ENCODE data around the gene GJA10.

GJA10 gene

DNA sequence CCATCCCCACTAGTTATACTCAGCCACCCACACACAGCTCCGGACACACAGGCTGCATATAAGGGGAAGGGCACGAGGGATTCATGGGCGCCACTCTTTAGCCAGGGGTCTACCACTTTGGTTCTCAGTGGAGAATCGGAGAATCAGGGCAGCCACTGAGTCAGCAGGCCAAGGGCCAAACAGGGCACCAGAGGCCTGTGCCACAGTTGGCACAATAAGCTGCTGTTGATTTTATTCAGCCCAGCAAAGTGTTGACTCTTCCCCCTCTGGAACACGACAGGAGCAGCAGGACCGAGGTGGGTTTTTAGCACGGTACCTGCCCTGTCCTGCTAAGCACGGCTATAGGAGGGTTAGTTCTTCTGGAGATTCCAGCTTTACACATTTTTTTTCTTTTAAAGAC lies 48.3 kb downstream of the GJA10 start:
- Histone ChIP-seq H3K36me3 (no peaks in the 10 kb centered on the region), H3K4me1 (ENCODE audit: control insufficient read depth in 1 of 2, insufficient read depth in 1 of 2, low read depth in 1 of 2, low read length in 1 of 2) (no peaks in the 10 kb centered on the region), H3K9me3 (no peaks in the 10 kb centered on the region), H3K4me3 (ENCODE audit: low read depth in 1 of 2, low read length in 1 of 2) (no peak overlapping the region), H3K27ac (no peak overlapping the region), H3K27me3 (no peaks in the 10 kb centered on the region)
- TF ChIP-seq, protein P1, sequence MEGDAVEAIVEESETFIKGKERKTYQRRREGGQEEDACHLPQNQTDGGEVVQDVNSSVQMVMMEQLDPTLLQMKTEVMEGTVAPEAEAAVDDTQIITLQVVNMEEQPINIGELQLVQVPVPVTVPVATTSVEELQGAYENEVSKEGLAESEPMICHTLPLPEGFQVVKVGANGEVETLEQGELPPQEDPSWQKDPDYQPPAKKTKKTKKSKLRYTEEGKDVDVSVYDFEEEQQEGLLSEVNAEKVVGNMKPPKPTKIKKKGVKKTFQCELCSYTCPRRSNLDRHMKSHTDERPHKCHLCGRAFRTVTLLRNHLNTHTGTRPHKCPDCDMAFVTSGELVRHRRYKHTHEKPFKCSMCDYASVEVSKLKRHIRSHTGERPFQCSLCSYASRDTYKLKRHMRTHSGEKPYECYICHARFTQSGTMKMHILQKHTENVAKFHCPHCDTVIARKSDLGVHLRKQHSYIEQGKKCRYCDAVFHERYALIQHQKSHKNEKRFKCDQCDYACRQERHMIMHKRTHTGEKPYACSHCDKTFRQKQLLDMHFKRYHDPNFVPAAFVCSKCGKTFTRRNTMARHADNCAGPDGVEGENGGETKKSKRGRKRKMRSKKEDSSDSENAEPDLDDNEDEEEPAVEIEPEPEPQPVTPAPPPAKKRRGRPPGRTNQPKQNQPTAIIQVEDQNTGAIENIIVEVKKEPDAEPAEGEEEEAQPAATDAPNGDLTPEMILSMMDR (IDR thresholded peaks at IDR 0.05): no peak

DNA sequence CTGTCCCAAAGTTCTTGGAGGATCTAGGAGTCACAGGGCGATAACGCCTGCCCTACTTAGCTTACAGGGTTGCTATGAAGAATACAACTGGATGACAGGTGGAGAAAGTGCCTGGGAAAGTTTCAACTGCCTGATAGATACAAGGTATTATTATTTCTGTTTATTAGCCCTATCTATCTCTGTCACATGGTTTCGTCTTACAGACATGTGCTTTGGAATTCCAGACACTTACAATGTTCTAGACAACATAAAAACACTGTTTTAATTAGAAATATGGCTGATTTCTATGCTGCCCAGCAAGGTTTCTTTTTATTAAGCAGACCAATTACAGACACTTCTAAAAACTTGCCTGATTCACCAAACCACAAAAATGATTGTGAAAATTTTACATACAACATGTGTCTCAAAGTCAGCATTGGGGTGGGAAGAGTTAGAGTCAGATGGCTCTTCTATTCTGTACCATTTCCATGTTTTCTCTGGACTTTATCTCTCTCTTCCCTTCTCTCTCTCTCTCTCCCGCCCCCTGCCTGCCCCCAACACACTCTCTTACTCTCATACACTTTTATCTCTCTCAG lies 50.0 kb downstream of the GJA10 start:
- TF ChIP-seq, protein P1 (IDR thresholded peaks at IDR 0.05): no peak
- no peaks in the 10 kb centered on the region for H3K9me3 ChIP-seq
- no peak overlapping the region for H3K4me3 ChIP-seq (ENCODE audit: low read depth in 1 of 2, low read length in 1 of 2)
- no peak overlapping the region for H3K27ac ChIP-seq
- H3K27me3 ChIP-seq: peaks cover 10% of the 10 kb centered on the region
- H3K36me3 ChIP-seq: no peaks in the 10 kb centered on the region
- no peaks in the 10 kb centered on the region for H3K4me1 ChIP-seq (ENCODE audit: control insufficient read depth in 1 of 2, insufficient read depth in 1 of 2, low read depth in 1 of 2, low read length in 1 of 2)

DNA sequence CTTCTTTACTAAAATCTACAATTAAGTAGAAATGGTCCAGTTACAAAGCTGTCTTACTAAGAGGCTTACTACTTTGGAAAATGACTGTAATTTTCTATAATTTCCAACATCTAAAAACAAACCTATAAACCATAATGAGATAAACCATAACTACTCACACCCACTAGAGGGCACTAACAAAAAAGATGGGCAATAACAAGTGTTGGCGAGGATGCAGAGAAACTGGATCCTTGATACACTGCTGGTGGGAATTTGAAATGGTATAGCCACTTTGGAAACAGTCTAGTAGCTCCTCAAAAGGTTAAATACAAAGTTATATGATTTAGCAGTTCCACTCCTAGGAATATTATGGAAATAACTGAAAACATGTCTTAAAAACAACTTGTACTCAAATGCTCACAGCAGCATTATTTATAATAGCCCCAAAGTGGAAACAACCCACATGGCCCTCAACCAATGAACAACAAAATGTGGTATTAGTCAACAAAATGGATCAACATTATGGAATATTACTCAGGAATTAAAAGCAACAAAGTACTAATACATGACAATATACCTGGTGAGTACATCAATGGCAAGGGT lies 50.6 kb downstream of the GJA10 start:
- Histone ChIP-seq H3K27ac (no peak overlapping the region), H3K4me3 (ENCODE audit: low read depth in 1 of 2, low read length in 1 of 2) (no peak overlapping the region), H3K27me3 (peaks cover 17% of the 10 kb centered on the region), H3K36me3 (no peaks in the 10 kb centered on the region), H3K4me1 (ENCODE audit: control insufficient read depth in 1 of 2, insufficient read depth in 1 of 2, low read depth in 1 of 2, low read length in 1 of 2) (no peaks in the 10 kb centered on the region), H3K9me3 (no peaks in the 10 kb centered on the region)
- TF ChIP-seq, protein P1 (IDR thresholded peaks at IDR 0.05): no peak

Data from neutrophil (primary cell).